ENCODE results near the gene SCAMP1. TPM values are rescaled to one million over a fixed set of nuclear protein-coding genes. Genes with fewer than 3 reads are reported as not detected.
A peak's percentile ranks its signal among the peaks of the same experiment; 100 is the strongest.

Gene SCAMP1
- total RNA-seq, 1 experiment from 2014 or later: 36.0 TPM

GRCh38 chr5:78360924-78361630, 660 bp downstream of the SCAMP1 start:
- Histone ChIP-seq H4K91ac (ENCODE audit: insufficient read length, low read depth, low read length) (no peak overlapping the region), H3K79me2 (ENCODE audit: insufficient read depth, low read length) (peaks cover 5% of the 10 kb centered on the region; the same call in 1 of the 2 replicates), H2BK20ac (ENCODE audit: low read depth, low read length, poor library complexity, severe bottlenecking) (no peak overlapping the region), H3K4ac (ENCODE audit: low read depth, low read length) (no peak overlapping the region), H4K20me1 (ENCODE audit: control insufficient read depth, insufficient read depth, insufficient read length) (no peaks in the 10 kb centered on the region), H2AK5ac (ENCODE audit: insufficient read length, low read length) (no peak overlapping the region), H3K18ac (ENCODE audit: insufficient read length, low read depth, low read length) (peak overlapping the region; percentile 90), H3K4me2 (ENCODE audit: insufficient read depth, insufficient read length, low read length) (peak overlapping the region; percentile 88), H4K5ac (ENCODE audit: insufficient read length, low read depth, low read length) (no peak overlapping the region), H3K23me2 (ENCODE audit: insufficient read length, low read depth, low read length, poor library complexity, severe bottlenecking) (peaks cover 9% of the 10 kb centered on the region), H3K4me1 (ENCODE audit: insufficient read depth, low read length) (no peaks in the 10 kb centered on the region), H3K79me1 (ENCODE audit: insufficient read depth, low read depth, low read length, poor library complexity, severe bottlenecking) (peaks cover 3% of the 10 kb centered on the region), H2BK12ac (ENCODE audit: insufficient read length, low read depth, low read length) (no peak overlapping the region), H3K9me3 (ENCODE audit: control insufficient read depth, low read depth, low read length) (no peaks in the 10 kb centered on the region), H4K8ac (replicated peaks; ENCODE audit: insufficient read length, low read depth, low read length) (no peak overlapping the region), H3T11ph (ENCODE audit: low read length) (no peak overlapping the region), H3K27me3 (ENCODE audit: insufficient read depth, low read length) (no peaks in the 10 kb centered on the region), H2BK120ac (ENCODE audit: low read depth, low read length, poor library complexity, severe bottlenecking) (no peak overlapping the region), H2AFZ (ENCODE audit: low read length) (peak overlapping the region; percentile 45), H2BK5ac (ENCODE audit: insufficient read length, low read length) (no peak overlapping the region), H3K56ac (ENCODE audit: insufficient read length, low read depth, low read length) (no peak overlapping the region), H3K9ac (ENCODE audit: extremely low read depth, insufficient read length, low read length) (peak overlapping the region; percentile 64), H3K14ac (ENCODE audit: insufficient read depth, low read length) (peak overlapping the region; percentile 87), H3K27ac (ENCODE audit: insufficient read length, low read depth, low read length) (no peak overlapping the region), H3K23ac (ENCODE audit: insufficient read length, low read depth, low read length) (no peak overlapping the region), H2BK15ac (ENCODE audit: low read depth, low read length) (no peak overlapping the region)
- Mint-ChIP-seq H3K9me3 (no peaks in the 10 kb centered on the region), H3K36me3 (ENCODE audit: insufficient read depth in 1 of 3, low read depth in 3 of 3) (peaks cover 0 to 15% (median 3%) of the 10 kb centered on the region in 3 experiments; a peak in 5 of 7 replicates), H3K4me3 (peak overlapping the region; percentile 91 to 93), H3K27me3 (ENCODE audit: low read depth) (peaks cover 3% of the 10 kb centered on the region; the same call in 1 of the 2 replicates), H3K4me1 (peaks cover 18 to 25% of the 10 kb centered on the region in 2 experiments), H3K27ac (peak overlapping the region in 2 of 3 experiments; percentile 38 to 75; a peak in 4 of 7 replicates)
- TF ChIP-seq CTCF (conservative IDR thresholded peaks at IDR 0.05): no peak; the same call in 2 of the 3 replicates
- peak; percentile 46 for DNase-seq
- WGBS (ENCODE audit: extremely low coverage, insufficient read length, low lambda C conversion rate): no CpG with 5 or more reads among the region's 36 CpGs
